ENCODE data around the gene RBM22. TPM values are rescaled to one million over a fixed set of nuclear protein-coding genes. Genes with fewer than 3 reads are reported as not detected.

Gene RBM22
- total RNA-seq, 1 donor = 27.1 TPM

DNA sequence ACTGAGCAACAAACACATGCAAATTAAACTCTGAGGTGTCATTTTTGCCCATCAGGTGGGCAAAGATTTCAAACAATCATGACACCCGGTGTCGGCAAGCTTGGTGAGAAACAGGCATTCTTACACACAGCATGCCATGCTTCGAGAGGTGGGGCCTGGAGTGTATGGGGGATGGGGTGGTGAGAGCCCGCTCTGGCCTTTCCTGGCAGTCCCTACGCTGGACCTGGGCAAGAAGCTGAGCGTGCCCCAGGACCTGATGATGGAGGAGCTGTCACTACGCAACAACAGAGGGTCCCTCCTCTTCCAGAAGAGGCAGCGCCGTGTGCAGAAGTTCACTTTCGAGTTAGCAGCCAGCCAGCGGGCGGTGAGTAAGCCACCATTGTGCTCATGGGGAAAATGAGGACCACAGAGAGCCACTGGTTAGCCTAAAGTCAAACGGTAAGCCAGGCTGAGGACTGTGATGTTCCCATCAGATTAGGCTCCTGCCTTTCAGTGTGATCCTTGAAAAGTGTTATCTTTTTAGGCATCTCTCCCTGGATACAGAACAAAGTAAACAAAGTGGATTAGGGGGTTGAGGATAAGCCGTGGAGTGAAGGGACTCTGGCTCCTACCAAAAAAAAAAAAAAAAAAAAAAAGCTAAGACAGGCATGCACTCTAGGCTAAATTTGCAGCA is 30.5 kb downstream of the RBM22 start:
- Histone ChIP-seq H3K36me3 (ENCODE audit: insufficient read depth, low read length) (no peaks in the 10 kb centered on the region), H2AFZ (ENCODE audit: low read length) (no peak overlapping the region), H3K27me3 (ENCODE audit: insufficient read depth, low read length) (peaks cover 6% of the 10 kb centered on the region), H3K4me3 (ENCODE audit: insufficient read depth, low read length) (no peak overlapping the region), H3K27ac (ENCODE audit: low read depth, low read length) (no peak overlapping the region), H3K4me1 (ENCODE audit: insufficient read depth, low read length) (peaks cover 27% of the 10 kb centered on the region), H4K20me1 (ENCODE audit: insufficient read depth, low read length) (no peaks in the 10 kb centered on the region), H3K9me3 (ENCODE audit: low read depth, low read length) (no peaks in the 10 kb centered on the region), H3K79me2 (ENCODE audit: insufficient read depth, low read length) (no peaks in the 10 kb centered on the region), H3K4me2 (ENCODE audit: insufficient read depth, low read length) (no peak overlapping the region)
- peak; percentile 74 for DNase-seq (ENCODE audit: insufficient read length, low spot score, missing footprints)
- TF ChIP-seq, protein P1, sequence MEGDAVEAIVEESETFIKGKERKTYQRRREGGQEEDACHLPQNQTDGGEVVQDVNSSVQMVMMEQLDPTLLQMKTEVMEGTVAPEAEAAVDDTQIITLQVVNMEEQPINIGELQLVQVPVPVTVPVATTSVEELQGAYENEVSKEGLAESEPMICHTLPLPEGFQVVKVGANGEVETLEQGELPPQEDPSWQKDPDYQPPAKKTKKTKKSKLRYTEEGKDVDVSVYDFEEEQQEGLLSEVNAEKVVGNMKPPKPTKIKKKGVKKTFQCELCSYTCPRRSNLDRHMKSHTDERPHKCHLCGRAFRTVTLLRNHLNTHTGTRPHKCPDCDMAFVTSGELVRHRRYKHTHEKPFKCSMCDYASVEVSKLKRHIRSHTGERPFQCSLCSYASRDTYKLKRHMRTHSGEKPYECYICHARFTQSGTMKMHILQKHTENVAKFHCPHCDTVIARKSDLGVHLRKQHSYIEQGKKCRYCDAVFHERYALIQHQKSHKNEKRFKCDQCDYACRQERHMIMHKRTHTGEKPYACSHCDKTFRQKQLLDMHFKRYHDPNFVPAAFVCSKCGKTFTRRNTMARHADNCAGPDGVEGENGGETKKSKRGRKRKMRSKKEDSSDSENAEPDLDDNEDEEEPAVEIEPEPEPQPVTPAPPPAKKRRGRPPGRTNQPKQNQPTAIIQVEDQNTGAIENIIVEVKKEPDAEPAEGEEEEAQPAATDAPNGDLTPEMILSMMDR (IDR thresholded peaks at IDR 0.05; ENCODE audit: extremely low read depth, low read depth, low read length) = no peak

DNA sequence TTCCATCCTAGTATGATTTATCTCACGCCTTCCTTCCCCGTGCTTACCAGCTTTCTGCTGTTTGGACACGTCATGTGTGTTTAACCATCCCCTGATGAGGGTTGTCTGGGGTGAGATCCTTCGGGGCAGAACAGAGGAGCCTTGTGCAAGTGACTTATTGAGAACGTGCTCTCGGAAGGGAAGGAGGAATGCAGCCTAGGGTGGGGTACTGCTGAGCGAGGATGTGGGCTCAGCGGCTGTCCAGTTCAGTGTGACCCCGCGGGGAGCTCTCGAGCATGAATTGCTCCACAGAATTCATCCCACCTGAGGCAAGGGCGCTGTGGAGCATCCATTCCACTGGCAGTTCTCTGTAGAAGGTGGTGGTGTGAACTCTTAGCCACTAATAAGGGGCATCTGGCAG is 35.8 kb downstream of the RBM22 start:
- Histone ChIP-seq H3K79me2 (ENCODE audit: insufficient read depth, low read length) (no peaks in the 10 kb centered on the region), H3K27me3 (ENCODE audit: insufficient read depth, low read length) (peaks cover 13% of the 10 kb centered on the region), H4K20me1 (ENCODE audit: insufficient read depth, low read length) (no peaks in the 10 kb centered on the region), H3K9me3 (ENCODE audit: low read depth, low read length) (no peaks in the 10 kb centered on the region), H2AFZ (ENCODE audit: low read length) (peak overlapping the region; percentile 35), H3K36me3 (ENCODE audit: insufficient read depth, low read length) (no peaks in the 10 kb centered on the region), H3K4me1 (ENCODE audit: insufficient read depth, low read length) (no peaks in the 10 kb centered on the region), H3K27ac (ENCODE audit: low read depth, low read length) (no peak overlapping the region), H3K4me2 (ENCODE audit: insufficient read depth, low read length) (no peak overlapping the region), H3K4me3 (ENCODE audit: insufficient read depth, low read length) (no peak overlapping the region)
- TF ChIP-seq, protein P1 (IDR thresholded peaks at IDR 0.05; ENCODE audit: extremely low read depth, low read depth, low read length) = no peak
- DNase-seq (ENCODE audit: insufficient read length, low spot score, missing footprints) = peak; percentile 90

DNA sequence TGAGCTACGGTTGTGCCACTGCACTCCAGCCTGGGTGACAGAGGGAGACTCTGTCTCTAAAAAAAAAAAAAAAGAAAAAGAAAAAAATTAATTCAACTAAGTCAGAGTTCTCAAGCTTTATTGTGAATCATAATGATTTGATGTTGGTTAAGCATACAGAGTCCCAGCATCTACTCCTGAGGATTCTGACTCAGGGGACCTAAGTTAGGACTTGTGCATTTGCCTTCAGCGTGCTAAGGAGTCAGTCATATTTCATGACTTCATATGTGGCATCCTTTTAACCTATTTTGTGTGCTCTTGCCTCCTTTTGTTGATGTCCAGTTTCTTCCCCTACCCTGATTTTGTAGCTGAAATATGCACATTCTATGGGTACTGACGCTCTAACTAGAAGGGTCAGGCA is 36.9 kb downstream of the RBM22 start:
- Histone ChIP-seq H3K27me3 (ENCODE audit: insufficient read depth, low read length) (peaks cover 13% of the 10 kb centered on the region), H3K4me3 (ENCODE audit: insufficient read depth, low read length) (no peak overlapping the region), H3K27ac (ENCODE audit: low read depth, low read length) (no peak overlapping the region), H4K20me1 (ENCODE audit: insufficient read depth, low read length) (no peaks in the 10 kb centered on the region), H3K36me3 (ENCODE audit: insufficient read depth, low read length) (no peaks in the 10 kb centered on the region), H3K4me1 (ENCODE audit: insufficient read depth, low read length) (no peaks in the 10 kb centered on the region), H2AFZ (ENCODE audit: low read length) (no peak overlapping the region), H3K9me3 (ENCODE audit: low read depth, low read length) (no peaks in the 10 kb centered on the region), H3K4me2 (ENCODE audit: insufficient read depth, low read length) (no peak overlapping the region), H3K79me2 (ENCODE audit: insufficient read depth, low read length) (no peaks in the 10 kb centered on the region)
- peak; percentile 69 for DNase-seq (ENCODE audit: insufficient read length, low spot score, missing footprints)
- TF ChIP-seq, protein P1 (IDR thresholded peaks at IDR 0.05; ENCODE audit: extremely low read depth, low read depth, low read length) = no peak

DNA sequence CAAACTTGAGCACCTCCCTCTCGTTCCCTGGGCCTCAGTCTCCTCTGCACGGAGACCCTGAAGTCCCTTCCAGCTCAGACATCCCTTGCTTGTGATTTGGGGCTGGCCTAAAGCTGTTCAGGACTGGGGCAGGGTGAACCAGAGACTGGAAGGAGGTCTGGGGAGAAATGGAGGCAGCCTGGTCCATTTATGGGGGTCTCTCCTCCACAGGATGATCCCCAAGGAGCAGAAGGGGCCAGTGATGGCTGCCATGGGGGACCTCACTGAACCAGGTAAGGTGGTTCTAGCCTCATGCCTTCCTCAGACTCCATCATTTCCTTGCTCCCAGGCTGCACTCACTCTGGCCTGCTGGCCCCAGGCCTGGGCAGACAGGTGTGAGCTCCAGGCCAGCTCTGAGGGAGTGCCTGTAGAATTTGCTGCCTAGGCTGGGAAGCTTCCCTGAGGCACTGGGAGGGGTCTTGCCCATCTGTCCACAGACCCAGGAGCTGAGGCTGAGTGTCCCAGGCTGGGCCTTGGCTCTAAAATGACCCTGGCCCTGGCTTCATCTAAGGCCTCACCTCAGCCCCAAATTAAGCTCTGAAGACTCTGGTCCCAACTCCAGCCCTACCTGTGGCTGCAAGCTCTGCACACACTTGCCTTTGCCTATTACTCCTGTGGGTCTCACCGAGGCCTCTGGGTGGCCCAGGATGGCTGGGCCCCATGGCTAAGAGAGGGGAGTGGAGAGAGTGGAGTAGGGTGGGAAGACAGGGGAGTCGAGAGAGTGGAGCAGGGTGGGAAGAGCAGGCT is 37.9 kb downstream of the RBM22 start:
- H3K4me3 ChIP-seq (ENCODE audit: insufficient read depth, low read length) = no peak overlapping the region
- H3K9me3 ChIP-seq (ENCODE audit: low read depth, low read length) = no peaks in the 10 kb centered on the region
- no peaks in the 10 kb centered on the region for H4K20me1 ChIP-seq (ENCODE audit: insufficient read depth, low read length)
- no peak overlapping the region for H2AFZ ChIP-seq (ENCODE audit: low read length)
- no peaks in the 10 kb centered on the region for H3K4me1 ChIP-seq (ENCODE audit: insufficient read depth, low read length)
- H3K79me2 ChIP-seq (ENCODE audit: insufficient read depth, low read length) = no peaks in the 10 kb centered on the region
- H3K27me3 ChIP-seq (ENCODE audit: insufficient read depth, low read length) = peaks cover 13% of the 10 kb centered on the region
- no peak overlapping the region for H3K27ac ChIP-seq (ENCODE audit: low read depth, low read length)
- peak; percentile 67 for DNase-seq (ENCODE audit: insufficient read length, low spot score, missing footprints)
- no peaks in the 10 kb centered on the region for H3K36me3 ChIP-seq (ENCODE audit: insufficient read depth, low read length)
- no peak overlapping the region for H3K4me2 ChIP-seq (ENCODE audit: insufficient read depth, low read length)
- TF ChIP-seq, protein P1 (IDR thresholded peaks at IDR 0.05; ENCODE audit: extremely low read depth, low read depth, low read length) = no peak
